DMS153 treated with DMSO at 0.1 percent for 48 hours (cell line): ENCODE data around the gene BCKDHA.
"Not testable (repeated sequence)": the region's sequence is repeated elsewhere in the genome, so short reads cannot be mapped to it uniquely, and the experiment has no call there.

ENCODE experiments used
- DNase-seq: peaks from one replicate; lab custom pipeline; 2025; ENCODE audit not compliant: unreplicated experiment; lab: John Stamatoyannopoulos, UW

Gene BCKDHA

GRCh38 chr19:41443813-41444455 is 46.3 kb downstream of the BCKDHA start:
- DNase-seq = no peak

GRCh38 chr19:41445575-41445974 is 48.0 kb downstream of the BCKDHA start:
- DNase-seq = no peak

GRCh38 chr19:41447732-41448332 is 50.2 kb downstream of the BCKDHA start:
- DNase-seq = no peak

- DNase-seq = peak; percentile 43
These were observed 51.7 kb downstream of the BCKDHA start for GRCh38 chr19:41449079-41449864.

GRCh38 chr19:41449865-41450178 is 52.2 kb downstream of the BCKDHA start:
- DNase-seq = no peak

GRCh38 chr19:41452584-41453275 is 55.1 kb downstream of the BCKDHA start:
- DNase-seq = no peak

GRCh38 chr19:41455936-41456335 is 58.3 kb downstream of the BCKDHA start:
- DNase-seq = no peak

GRCh38 chr19:41456342-41456918 is 58.8 kb downstream of the BCKDHA start:
- DNase-seq = no peak

GRCh38 chr19:41457241-41457640 is 59.6 kb downstream of the BCKDHA start:
- no peak for DNase-seq

GRCh38 chr19:41462497-41462896 is 64.9 kb downstream of the BCKDHA start:
- no peak for DNase-seq

- DNase-seq = not testable (repeated sequence)
These were observed 65.9 kb downstream of the BCKDHA start for GRCh38 chr19:41463257-41464256.
